ENCODE results near the gene AGPS.

The AGPS gene

GRCh38 chr2:177506998-177507397 lies 114.4 kb downstream of the AGPS start:
- DNase-seq (ENCODE audit: low read depth), result no peak
- H3K4me3 ChIP-seq (ENCODE audit: low read depth, low read length), result no peak overlapping the region
- no peak for TF ChIP-seq CTCF (IDR thresholded peaks at IDR 0.05; ENCODE audit: low read depth, low read length, missing control alignments)

- no peak for TF ChIP-seq CTCF (IDR thresholded peaks at IDR 0.05; ENCODE audit: low read depth, low read length, missing control alignments)
- no peak overlapping the region for H3K4me3 ChIP-seq (ENCODE audit: low read depth, low read length)
- no peak for DNase-seq (ENCODE audit: low read depth)
Measured at GRCh38 chr2:177516824-177517544, 124.4 kb downstream of the AGPS start.

- H3K4me3 ChIP-seq (ENCODE audit: low read depth, low read length), result no peak overlapping the region
- no peak for DNase-seq (ENCODE audit: low read depth)
- TF ChIP-seq CTCF (IDR thresholded peaks at IDR 0.05; ENCODE audit: low read depth, low read length, missing control alignments), result no peak
Measured at GRCh38 chr2:177518754-177519153, 126.2 kb downstream of the AGPS start.

- no peak for DNase-seq (ENCODE audit: low read depth)
- no peak for TF ChIP-seq CTCF (IDR thresholded peaks at IDR 0.05; ENCODE audit: low read depth, low read length, missing control alignments)
- no peak overlapping the region for H3K4me3 ChIP-seq (ENCODE audit: low read depth, low read length)
Measured at GRCh38 chr2:177519534-177520115, 127.1 kb downstream of the AGPS start.

- no peak for DNase-seq (ENCODE audit: low read depth)
- no peak overlapping the region for H3K4me3 ChIP-seq (ENCODE audit: low read depth, low read length)
- no peak for TF ChIP-seq CTCF (IDR thresholded peaks at IDR 0.05; ENCODE audit: low read depth, low read length, missing control alignments)
Measured at GRCh38 chr2:177520324-177520723, 127.8 kb downstream of the AGPS start.

GRCh38 chr2:177523781-177524180 lies 131.2 kb downstream of the AGPS start:
- DNase-seq (ENCODE audit: low read depth), result no peak
- no peak overlapping the region for H3K4me3 ChIP-seq (ENCODE audit: low read depth, low read length)
- TF ChIP-seq CTCF (IDR thresholded peaks at IDR 0.05; ENCODE audit: low read depth, low read length, missing control alignments), result no peak

Measured in GM12864 (cell line).